Left colon (tissue), 2 donors: ENCODE measurements around the gene PLEKHH3. TPM values are rescaled to one million over a fixed set of nuclear protein-coding genes. Genes with fewer than 3 reads are reported as not detected.
"Not testable (repeated sequence)": the region's sequence is repeated elsewhere in the genome, so short reads cannot be mapped to it uniquely, and the experiment has no call there.

ENCODE experiments used
- ATAC-seq: fragments of 200-7000 bp; cut with Tn5 transposase; one replicate; pipeline ENCODE4 v1.9.1; 2020; ENCODE audit warnings: mild to moderate bottlenecking, moderate library complexity
- DNase-seq, 2 donors: peaks; one replicate each; pipeline ENCODE4 v3.0.0-alpha.2; 2020
- intact Hi-C, 2 donors: fragments of 100-400 bp; cut with DNase I in 1 of 2; cut with micrococcal nuclease in 1 of 2; formaldehyde crosslinking; loops; one replicate each; pipeline versions ENCODE4 v1.11.2 to v1.14.0; 2022; cut with DNase I, micrococcal nuclease
- total RNA-seq, 2 donors: library from RNA; stranded (reverse); fragmentation: NEBNext Ultra II Directional; extraction: Animal tissue kit (Norgen Biotek cat#: 25700); gene quantifications; one replicate each; pipeline ENCODE4 v1.2.1, GENCODE V29; 2021
- donor health status: DM: no; HTN: no; CAD: no.
- donor health status: DM: yes; HTN: yes; CAD: no.

PLEKHH3 gene
- total RNA-seq, 2 donors from 2014 or later, result 15.0 to 16.6 TPM

DNA sequence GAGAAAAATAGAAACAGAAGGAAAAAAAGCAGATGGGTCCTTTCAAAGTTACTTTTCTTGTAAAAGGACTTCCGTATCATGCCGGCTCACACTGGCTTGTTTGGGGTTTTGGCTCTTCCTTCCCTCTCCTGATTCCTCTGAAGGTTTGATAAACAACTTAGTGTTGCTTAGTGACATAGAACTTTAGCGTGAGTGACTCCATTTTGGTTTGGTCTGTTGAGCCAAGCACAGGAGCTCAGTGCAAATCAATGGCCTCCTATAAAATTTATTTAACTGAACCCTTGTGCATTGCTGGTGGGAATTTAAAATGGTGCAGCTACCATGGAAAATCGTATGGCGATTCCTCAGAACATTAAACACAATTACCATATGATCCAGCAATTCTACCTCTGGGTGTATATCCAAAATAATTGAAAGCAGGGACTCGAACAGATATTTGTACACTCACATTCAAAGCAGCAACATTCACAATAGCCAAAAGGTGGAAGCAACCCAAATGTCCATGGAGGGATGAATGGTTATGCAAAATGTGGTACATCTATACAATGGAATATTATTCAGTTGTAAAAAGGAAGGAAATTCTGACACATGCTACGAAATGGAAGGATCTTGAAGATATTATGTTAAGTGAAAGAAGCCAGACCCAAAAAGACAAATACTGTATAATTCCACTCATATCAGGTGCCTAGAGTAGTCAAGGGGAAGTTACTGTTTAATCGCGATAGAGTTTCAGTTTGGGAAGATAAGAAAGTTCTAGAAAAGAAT is 18.8 kb downstream of the PLEKHH3 start:
- ATAC-seq (no peak), DNase-seq (no peak)
- intact Hi-C loops, result no loop called here

DNA sequence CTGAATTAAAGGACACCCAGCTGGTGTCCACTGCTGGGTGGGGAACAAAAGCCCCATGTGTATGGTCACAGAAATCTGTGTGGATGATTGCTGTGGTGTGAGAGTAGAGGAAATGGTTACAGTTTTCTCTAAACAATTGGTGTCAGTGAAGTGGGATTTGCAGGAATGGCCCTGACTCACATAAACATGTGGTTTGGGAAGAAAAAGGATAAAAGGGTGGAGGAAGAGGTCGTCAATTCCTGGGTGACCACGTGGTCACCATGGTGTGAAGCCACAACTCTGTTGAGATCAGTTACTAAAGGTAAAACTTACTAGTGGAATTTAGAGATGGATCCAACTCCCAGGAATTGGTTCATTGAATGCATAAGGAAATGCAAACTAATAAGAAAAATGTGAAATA is 21.3 kb downstream of the PLEKHH3 start:
- ATAC-seq, result no peak
- no peak for DNase-seq
- intact Hi-C loops, result no loop called here

DNA sequence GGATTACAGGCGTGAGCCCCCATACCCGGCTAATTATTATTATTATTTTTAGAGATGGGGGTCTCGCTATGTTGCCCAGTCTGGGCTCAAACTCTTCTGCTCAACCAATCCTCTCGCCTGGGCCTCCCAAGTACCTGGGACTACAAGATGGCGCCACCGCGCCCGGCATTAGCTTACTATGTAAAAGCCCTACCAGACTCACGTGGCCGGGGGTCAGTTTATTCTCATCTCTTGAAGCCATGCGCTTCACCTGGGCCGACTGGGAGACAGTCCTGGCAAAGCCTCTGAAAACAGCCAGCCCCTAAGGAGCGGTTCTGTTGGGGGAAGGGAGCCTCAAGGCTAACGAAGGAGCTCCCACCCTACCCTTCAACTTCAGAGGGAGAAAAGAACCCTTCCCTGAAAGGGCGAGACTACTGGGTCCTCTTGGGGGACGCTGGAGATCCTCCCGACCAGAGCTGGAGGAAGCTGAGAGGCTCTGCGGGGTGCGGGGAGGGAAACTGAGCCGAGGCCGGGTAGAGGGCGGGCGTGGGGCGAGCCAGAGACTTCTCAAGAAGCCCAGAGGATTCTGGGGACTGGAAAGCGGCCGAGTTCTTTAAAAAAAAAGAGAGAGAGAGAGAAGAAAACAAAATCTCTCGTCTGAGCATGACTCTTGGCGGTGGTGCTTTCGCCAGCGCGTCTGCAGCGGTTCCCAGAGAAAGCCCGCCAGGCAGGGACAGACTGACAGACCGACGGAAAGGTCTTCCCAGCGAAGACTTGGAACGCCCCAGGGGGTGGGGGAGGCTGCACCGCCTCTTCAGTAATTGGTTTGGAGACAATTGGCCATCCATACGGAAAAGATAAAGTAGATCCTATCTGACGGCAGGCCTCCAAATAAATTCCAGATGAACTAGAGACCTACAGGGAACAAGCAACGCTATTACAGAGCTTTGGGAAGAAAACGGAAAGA is 23.3 kb downstream of the PLEKHH3 start:
- no peak for DNase-seq
- ATAC-seq, result peak; percentile 28
- intact Hi-C loops, result no loop called here

DNA sequence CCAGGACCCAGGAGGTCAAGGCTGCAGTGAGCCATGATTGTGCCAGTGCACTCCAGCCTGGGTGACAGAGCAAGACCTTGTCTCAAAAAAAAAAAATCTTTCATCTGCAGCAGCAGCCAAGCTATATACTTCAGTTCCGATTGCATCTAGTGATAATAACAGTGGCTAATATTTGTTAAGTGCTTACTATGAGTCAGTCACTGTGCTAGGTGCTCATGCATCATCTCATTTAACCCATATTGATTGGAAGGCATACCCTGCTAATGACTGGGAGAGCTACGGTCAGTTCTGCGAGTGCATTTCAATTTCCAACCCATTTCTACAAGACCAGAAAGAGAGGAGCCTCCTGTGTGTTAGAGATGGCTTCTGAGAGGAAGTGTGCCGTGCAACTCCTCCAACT is 25.4 kb downstream of the PLEKHH3 start:
- DNase-seq (no peak), ATAC-seq (no peak)
- intact Hi-C loops, result no loop called here

DNA sequence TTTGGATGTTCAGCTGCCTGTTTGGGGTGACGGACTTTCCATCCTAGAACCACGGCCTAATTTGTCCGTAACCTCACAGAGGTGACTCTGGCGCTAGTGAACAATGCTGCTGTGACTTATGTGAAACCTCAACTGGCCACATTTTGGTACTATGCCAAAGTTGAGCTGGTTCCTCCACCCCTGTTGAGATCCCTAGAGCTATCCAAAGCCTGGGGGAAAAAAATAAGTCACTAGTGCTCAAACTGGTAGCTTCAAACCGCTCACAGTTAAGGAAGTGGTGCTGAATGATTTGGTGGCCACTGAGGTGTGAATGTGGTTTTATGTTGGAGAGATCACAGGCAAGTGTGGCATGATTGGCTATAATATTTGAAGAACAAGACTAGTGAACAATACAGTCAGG is 29.0 kb downstream of the PLEKHH3 start:
- intact Hi-C loops, result no loop called here
- no peak for DNase-seq
- ATAC-seq, result no peak

DNA sequence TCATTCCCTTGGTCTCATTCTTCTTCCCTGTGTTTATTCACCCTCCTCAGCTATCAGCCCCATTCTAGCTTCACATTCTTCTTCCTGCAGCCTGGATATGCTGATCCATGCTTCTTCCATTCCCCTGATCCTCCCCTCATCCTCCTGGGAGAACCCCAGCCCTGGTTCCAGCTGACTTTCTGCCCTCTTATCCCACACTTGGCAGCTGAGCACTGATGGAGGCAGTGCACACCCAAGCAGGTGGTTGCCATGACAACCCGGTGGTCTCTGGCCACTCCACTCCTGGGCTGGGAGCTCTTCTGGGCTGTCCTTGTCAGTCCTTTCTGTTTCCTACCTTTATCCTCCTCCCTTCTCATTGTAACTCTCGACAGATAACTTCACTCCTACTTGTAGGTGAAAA is 34.5 kb downstream of the PLEKHH3 start:
- ATAC-seq (no peak), DNase-seq (no peak)
- intact Hi-C loops, result no loop called here

DNA sequence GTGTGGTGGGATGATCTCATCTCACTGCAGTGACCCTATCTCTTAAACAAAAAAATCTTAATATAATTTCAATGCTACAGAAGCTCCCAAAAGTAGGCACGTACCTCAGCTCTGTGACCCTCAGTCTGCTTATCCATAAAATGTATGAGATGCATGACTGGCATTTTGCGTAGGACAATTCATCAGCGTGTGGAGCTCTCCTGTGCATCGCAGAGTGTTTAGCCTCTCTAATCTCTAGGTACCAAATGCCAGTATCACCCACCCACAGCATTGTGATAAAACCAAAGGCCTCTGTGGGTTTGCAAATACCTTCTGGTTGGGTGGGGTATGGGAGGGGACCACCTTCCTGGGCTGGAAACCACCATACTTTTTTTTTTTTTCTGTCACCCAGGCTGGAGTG is 36.7 kb downstream of the PLEKHH3 start:
- DNase-seq (no peak), ATAC-seq (no peak)
- intact Hi-C loops, result no loop called here

DNA sequence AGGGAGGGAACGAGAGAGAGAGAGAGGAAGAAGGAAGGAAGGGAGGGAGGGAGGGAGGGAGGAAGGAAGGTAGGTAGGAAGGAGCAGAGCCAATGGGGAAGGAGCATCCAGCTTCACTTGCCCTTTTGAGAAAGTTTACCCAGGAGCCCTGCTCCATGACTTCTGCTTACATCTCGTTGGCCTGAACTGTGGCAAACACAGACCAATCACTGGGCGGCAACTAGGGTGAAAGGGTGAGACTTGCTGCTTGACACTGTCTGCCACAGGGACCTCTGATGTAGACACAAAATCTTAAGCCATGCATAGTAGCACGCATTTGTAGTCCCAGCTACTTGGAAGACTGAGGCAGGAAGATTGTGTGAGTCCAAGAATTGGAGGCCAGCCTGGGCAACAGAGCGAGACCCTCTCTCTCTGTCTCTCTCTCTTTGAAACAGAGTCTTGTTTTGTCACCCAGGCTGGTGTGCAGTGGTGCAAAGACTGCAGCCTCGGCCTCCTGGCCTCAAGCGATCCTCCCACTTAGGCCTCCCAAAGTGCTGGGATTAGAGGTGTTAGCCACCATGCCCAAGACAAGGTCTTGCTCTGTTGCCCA is 37.2 kb downstream of the PLEKHH3 start:
- intact Hi-C loops, result no loop called here
- no peak for ATAC-seq
- no peak for DNase-seq

DNA sequence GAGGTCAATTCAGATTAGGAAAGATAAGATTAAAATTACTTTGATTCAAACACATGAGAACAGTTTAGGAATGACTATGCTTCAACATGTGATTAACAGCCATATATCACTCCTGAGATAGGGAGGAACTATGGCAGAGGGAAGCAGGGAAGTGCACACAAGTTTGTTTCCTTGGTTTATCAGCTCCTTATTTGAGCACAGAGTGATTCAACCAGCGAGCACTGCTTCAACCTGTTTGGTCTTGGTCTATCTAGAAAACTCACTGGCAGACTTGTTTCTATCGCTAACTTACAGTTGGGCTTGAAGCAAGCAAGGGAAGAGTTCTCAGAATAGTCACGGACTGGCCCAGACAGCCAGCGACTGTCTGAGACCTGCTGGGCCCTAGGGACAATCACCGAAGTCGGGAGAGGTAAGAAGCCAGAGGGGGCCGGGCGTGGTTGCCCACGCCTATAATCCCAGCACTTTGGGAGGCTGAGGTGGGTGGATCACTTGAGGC is 43.8 kb downstream of the PLEKHH3 start:
- DNase-seq (no peak), ATAC-seq (peak; percentile 74)
- intact Hi-C loops, result no loop called here

DNA sequence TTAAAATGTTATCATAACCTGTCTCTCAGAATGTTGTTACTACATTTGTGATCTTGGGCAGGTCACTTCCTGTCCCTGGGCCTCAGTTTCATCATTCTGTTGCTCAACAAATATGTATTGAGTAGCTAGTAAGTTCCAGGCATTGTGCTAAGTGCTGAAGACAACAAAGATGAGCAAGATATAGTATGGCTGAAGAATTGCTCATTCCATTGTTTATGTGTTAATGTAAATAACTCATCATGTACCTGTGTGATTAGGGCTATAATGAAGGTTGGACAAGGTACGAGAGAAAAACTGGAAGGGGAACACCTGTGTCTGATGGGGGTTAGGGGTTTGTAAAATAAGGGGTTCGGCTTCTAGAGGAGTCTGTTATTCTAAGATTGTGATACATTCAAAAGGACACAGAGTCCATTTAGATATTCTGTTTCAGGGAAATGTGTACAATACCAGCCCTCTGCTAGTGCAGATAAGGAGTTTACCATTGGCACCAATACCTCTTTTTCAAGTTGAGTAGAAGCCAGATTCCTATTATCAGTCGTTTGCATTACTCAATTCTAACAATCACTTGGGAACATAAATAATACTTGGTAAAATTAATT is 47.3 kb downstream of the PLEKHH3 start:
- intact Hi-C loops, result no loop called here
- DNase-seq, result no peak
- no peak for ATAC-seq

DNA sequence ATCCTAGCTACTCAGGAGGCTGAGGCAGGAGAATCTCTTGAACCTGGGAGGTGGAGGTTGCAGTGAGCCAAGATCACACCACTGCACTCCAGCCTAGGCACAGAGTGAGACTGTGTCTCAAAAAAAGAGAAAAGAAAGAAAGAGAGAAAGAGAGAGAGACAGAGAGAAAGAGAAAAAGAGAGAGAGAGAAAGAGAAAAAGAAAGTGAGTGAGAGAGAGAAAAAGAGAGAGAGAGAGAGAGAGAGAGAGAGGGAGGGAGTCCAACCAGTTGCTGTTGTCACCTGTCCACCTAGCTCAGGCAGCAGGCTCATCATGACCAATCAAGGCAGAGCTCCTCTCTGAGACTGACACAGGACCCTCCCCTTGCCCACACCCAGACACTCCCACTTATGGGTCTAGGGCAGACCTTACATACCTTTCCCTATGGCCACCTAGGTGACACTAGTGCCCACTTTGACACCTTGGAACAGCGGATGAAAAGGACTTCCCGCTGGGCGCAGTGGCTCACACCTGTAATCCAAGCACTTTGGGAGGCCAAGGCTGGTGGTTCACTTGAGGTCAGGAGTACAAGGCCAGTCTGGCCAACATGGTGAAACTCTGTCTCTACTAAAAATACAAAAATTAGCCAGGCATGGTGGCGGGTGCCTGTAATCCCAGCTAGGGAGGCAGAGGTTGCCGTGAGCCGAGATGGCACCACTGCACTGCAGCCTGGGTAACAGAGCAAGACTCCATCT is 49.6 kb downstream of the PLEKHH3 start:
- DNase-seq, intact Hi-C loops, ATAC-seq: not testable (repeated sequence)

DNA sequence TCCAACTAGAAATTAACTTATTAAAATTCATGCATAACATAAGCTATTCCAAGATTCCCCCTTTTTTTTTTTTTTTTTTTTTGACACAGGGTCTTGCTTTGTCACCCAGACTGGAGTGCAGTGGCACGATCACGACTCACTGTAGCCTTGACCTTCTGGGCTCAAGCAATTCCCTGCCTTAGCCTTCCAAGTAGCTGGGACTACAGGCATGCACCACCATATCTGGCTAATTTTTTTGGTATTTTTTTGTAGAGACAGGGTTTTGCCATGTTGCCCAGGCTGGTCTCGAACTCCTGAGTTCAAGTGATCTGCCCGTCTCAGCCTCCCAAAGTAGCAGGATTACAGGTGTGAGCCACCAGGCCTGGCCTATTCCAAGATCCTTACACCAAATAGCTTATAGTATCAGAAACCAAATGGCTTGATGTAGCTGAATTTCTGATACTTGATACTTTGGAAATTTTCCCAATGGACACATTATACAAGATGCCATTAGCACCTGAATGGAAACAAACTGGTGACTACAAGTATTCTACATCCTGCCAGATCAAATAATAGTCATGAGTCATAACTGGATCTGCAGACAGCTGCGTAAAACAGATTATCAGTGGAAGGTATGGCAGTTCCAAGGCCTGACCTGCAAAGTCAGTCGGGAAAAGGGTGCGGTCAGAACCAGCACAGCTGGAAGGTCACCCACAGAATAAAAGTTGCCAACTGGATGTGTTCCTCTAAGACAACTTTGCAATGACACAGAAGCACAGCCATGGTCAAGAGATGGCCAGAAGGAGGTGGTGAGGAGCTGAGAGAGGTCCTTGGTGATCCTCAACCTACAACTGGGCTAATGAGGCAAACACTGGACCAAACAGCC is 52.8 kb downstream of the PLEKHH3 start:
- intact Hi-C loops, result no loop called here
- peak; percentile 98 for ATAC-seq
- DNase-seq, result peak; percentile 18 to 71

DNA sequence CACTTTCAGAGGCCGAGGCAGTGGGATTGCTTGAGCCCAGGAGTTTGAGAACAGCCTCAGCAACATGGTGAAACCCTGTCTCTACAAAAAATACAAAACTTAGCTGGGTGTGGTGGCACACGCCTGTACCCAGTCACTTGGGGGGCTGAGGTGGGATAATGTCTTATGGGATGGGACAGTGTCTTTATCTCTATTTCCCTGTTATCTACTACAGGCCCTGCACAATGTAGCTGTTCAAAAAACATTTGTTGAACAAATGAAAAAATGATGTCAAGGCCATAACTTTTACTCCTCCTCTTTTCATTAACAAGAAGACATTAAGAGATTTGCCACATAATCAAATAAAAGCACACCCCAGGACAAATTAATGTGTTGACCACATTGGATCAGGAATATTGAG is 53.5 kb downstream of the PLEKHH3 start:
- DNase-seq, result no peak
- no peak for ATAC-seq

DNA sequence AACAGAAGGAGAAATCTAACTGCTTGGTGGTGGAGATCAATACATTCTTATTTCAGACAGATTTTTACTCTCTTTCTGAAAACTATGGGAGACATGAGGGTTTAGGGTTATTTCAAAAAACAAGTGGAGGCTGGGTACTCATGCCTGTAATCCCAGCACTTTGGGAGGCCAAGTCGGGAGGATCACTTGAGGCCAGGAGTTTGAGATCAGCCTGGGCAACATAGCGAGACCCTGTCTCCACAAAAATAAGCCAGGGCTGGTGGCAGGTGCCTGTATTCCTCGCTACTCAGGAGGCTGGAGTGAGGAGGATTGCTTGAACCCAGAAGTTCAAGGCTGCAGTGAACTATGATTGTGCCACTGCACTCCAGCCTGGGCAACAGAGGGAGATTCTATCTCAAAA is 54.8 kb downstream of the PLEKHH3 start:
- intact Hi-C loops, DNase-seq, ATAC-seq: not testable (repeated sequence)

More for the DNA sequence above, 53.5 kb downstream of the PLEKHH3 start:
- intact Hi-C loops, result no loop called here

DNA sequence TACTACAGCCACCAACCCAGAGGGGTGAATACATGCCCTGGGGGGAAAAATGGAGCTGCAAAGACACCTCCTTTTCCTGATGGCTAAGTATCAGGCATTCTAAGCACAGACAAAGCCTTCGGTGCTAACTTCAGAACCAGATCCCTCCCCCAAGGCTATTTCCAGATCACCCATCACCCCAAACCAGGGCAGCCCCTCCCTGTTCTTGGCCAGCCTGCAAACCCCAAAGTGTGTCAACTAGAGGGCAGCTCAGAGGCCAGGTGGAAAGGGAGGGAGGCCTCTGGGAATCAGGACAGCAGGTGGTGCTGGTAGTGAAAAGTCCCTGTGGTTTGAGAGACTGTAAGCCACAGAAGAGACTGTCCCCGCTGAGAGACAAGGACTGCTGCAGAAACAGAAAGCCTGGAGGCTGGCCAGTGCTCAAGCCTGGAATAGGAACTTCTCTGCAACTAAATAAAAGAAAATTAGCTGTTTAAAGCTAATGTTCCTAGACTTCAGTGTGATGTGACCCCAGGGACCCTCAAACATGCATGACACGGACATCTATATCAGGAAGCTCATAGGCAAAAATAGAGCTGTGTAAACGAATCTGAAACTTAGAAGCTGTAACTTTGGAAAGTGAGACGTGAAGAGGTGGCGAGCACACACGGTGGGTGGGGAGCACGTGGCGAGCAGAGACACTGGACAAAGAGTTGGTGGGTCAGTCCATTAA is 58.2 kb downstream of the PLEKHH3 start:
- intact Hi-C loops, result no loop called here

DNA sequence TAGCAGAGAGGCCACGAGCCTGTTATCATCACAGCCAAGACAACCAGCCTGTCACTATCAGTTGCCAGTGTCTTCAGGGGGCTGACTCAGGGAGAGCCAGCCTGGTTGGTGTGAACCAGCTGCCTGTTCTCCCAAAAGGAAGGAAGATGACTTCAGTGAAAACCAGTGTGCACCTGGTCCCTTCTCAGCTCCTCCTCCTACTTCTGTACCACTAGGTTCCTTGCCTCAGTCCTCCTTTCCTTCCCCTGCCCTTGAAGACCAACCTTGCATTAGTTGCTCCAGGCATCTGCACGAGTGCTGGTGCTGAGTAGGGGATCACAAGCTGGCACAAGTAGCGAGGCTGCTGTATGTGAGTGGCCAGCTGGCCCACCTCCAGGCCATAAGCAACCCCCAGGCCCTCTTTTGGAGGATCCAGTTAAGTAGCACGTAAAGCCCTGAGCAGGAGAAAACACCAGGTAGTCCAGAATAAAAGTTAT is 58.8 kb downstream of the PLEKHH3 start:
- ATAC-seq (no peak), DNase-seq (peak in 1 of 2 donors; percentile 33)
- intact Hi-C loops, result no loop called here

More for the DNA sequence above, 58.2 kb downstream of the PLEKHH3 start:
- ATAC-seq, result peak; percentile 93
- DNase-seq, result peak; percentile 51 to 78
